NCI-H460 (cell line): ENCODE measurements around the gene GIMAP8. TPM values are rescaled to one million over a fixed set of nuclear protein-coding genes. Genes with fewer than 3 reads are reported as not detected.
"Not testable (repeated sequence)": the region's sequence is repeated elsewhere in the genome, so short reads cannot be mapped to it uniquely, and the experiment has no call there.

Source experiments
- DNase-seq: peaks from one replicate; pipeline ENCODE4 v3.0.0-alpha.2; 2016; ENCODE audit warnings: low read depth; ENCODE audit errors: extremely low read depth
- total RNA-seq: library from RNA; depleted of rRNA; stranded (reverse); fragments of >200 nt; shearing (Covaris generic); gene quantifications from 2 replicates; pipeline ENCODE4 v1.2.3, GENCODE V29; 2014; rRNA removed

GIMAP8 gene
- total RNA-seq, 1 experiment from 2014 or later = not detected

- DNase-seq = no peak
Observed at GRCh38 chr7:150503581-150503980, 53.2 kb downstream of the GIMAP8 start.

DNA sequence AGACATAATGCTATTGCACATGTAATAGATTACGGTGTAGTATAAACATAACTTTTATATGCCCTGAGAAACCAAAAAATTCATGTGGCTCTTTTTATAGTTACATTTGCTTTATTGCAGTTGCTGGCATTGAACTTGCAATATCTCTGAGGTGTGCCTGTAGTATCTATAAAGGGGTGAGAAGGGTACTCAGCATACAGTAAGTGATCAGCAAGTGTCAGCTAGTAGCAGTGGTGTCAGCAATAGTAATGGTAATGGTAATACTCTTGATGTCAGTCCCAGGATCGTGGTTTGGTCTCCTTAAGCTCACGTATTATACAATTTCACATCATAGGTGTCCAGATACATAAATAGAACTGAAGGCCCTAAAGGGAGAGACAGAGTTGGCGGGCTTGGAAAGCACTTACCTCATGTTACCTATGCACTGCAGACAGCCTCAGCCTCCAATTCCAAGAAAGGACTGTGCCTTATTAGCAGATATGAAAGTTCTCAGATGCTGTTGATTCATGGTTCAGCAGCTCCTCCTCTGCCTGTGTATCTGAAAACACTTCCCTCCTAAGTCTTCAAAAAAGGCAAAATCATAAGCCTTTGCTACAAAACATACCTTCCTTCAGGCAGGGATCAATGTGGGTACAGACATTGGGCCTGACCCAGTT, 57.6 kb downstream of the GIMAP8 start:
- DNase-seq = no peak

- no peak for DNase-seq
Observed at GRCh38 chr7:150511048-150511447, 60.6 kb downstream of the GIMAP8 start.

- no peak for DNase-seq
Observed at GRCh38 chr7:150513758-150514157, 63.3 kb downstream of the GIMAP8 start.

- DNase-seq = no peak
Observed at GRCh38 chr7:150514748-150515222, 64.4 kb downstream of the GIMAP8 start, which contains the start of gene GIMAP7. Gene GIMAP7, plus strand, starts transcription at chr7:150514872. Its CDS starts 5,103 bp downstream, at chr7:150519975.

- no peak for DNase-seq
Observed at GRCh38 chr7:150515248-150516147, 65.1 kb downstream of the GIMAP8 start.

DNA sequence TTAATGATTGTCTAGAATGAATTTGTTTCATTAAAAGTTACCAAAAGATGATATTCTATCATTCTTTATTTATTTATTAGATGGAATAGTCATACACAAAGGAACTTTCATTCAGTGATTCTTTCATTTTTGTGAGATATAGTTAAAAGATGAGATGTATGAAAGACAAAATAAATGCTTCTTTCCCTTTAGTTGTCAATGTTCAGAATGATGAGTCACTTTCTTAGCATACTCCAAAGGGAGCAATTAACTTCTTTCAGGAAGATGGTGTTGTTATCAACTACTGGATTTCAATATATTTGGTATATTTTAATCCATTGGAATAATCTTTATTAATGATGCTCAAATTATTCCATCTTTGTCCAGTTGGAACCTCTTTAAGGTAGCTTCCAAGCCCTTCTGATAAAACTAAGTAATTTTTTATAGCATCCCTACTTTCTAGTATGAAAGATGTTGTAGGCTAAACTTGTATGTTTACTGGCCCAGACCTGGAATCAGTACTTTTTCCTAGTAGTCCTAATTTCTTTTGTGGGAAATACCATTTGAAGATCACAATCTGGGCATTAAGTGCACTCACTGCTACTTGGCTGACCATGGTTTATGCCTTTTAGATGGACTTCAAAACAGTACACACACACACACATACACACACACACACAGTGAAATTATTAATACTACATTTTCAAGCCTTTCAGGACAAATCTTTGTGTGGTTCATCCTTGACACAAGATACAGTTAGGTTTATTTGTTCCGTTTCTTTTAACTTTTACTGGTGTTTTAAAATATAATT, 66.7 kb downstream of the GIMAP8 start:
- no peak for DNase-seq

GRCh38 chr7:150519310-150519709, 68.9 kb downstream of the GIMAP8 start:
- no peak for DNase-seq

DNA sequence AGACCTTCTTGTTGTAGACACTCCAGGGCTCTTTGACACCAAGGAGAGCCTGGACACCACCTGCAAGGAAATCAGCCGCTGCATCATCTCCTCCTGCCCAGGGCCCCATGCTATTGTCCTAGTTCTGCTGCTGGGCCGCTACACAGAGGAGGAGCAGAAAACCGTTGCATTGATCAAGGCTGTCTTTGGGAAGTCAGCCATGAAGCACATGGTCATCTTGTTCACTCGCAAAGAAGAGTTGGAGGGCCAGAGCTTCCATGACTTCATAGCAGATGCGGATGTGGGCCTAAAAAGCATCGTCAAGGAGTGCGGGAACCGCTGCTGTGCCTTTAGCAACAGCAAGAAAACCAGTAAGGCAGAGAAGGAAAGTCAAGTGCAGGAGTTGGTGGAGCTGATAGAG, 69.7 kb downstream of the GIMAP8 start:
- no peak for DNase-seq

DNA sequence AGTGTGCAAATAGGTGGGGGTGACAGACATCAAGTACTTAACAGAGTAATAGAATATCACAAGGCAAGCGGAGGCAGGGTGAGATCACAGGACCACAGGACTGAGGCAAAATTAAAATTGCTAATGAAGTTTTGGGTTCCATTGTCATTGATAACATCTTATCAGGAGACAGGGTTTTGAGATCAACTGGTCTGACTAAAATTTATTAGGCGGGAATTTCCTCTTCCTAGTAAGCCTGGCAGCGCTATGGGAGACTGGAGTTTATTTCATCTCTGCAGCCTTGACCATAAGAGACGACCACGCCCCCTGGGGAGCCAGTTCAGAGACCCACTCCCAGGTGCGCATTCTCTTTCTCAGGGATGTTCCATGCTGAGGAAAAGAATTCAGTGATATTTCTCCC, 72.5 kb downstream of the GIMAP8 start:
- not testable (repeated sequence) for DNase-seq

DNA sequence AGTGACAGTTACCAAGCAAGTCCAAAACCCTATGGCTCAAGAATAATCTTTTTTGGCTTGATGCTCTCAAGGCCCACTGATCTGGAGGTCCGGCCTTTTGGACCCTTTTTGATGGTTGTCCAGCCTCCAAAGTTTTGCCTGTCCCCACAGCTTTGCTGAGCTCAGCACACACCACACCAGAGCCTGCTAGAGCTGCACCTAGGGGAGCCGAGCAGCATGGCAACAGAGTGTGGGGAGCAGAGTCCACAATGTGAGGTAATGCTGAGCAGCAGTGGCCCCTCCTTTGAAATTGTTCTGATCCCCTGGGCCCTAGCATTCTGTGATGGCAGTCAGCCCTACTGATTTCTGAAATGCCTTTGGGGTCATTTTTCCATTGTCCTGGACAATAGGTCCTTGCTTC, 73.6 kb downstream of the GIMAP8 start:
- no peak for DNase-seq

Other genes starting within 250 kb of the GIMAP8 start
- gene LRRC61, start 127.3 kb upstream of the GIMAP8 start, total RNA-seq = 0.47 TPM in 1 of 2 replicates, not detected in the other
- not detected in 2 replicates for gene ACTR3C, start 127.1 kb upstream of the GIMAP8 start, total RNA-seq
- gene RARRES2, start 109.0 kb upstream of the GIMAP8 start, total RNA-seq = not detected in 2 replicates
- gene REPIN1, start 81.8 kb upstream of the GIMAP8 start, total RNA-seq = 104 and 111 TPM in 2 replicates
- 3.8 and 4.4 TPM in 2 replicates for gene ZNF775, start 71.3 kb upstream of the GIMAP8 start, total RNA-seq
- not detected in 2 replicates for gene GIMAP7, start 64.2 kb downstream of the GIMAP8 start, total RNA-seq
- gene GIMAP4, start 116.8 kb downstream of the GIMAP8 start, total RNA-seq = not detected in 2 replicates
- not detected in 2 replicates for gene GIMAP6, start 181.8 kb downstream of the GIMAP8 start, total RNA-seq
- 3.0 and 3.1 TPM in 2 replicates for gene GIMAP2, start 235.1 kb downstream of the GIMAP8 start, total RNA-seq